ENCODE results near the gene ASTN2.

The ASTN2 gene

DNA sequence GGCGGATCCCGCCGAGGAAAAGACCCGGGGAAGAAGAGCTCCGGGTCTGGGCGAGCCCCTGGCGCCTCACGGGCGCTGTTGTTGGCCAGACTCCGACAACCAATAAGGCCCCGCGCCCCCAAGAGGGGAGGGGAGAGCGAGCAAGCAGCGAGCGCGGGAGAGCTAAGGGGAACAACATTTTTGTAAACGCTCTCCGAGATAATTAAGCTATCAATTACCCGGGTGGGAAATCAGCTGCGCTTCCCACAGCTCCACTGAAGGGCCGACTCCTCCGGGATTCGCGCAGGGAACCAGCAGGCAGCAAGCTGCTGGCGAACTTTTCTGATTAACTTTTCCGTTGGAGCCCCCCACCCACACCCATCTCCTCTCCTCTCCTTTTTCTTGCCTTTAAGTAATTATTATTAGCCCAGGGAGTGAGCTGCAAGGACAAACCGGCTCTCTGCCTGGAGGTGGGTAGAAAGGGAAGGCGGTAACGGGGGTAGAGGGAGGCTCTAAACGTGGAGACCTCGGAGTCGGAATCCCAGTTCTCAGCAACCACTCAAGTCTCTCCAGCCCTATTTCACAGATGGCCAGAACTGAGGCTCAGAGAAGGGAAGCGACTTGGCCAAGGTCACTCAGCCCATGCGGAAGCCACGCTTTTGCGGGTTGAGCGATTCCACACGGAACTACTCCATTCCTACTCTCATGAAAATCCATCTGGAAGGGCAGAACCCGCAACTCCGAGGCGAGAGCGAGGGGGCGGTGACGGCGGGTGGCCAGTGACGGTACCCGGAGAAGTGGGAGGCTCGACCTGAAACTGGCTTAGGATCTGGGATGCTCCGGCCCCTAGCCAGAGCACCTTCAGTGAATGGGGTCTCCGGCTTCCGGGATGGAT is 1.3 kb downstream of the ASTN2 start:
- ChIA-PET POLR2A (no interaction called here), CTCF (interaction anchor here (0.9 to 5.8 kb wide), 3 partner anchors 11 to 677 kb away, joined by 3 to 29 read pairs (median 7); no protein-coding TSS in a partner anchor)
- no peak for TF ChIP-seq CTCF (IDR thresholded peaks at IDR 0.05; ENCODE audit: control extremely low read depth, extremely low read depth, low read depth, missing control alignments)
- peak; percentile 14 for DNase-seq (ENCODE audit: extremely low spot score)

GRCh38 chr9:117412841-117413240 is 2.0 kb downstream of the ASTN2 start:
- no peak for TF ChIP-seq CTCF (IDR thresholded peaks at IDR 0.05; ENCODE audit: control extremely low read depth, extremely low read depth, low read depth, missing control alignments)
- ChIA-PET CTCF (interaction anchor here (0.9 to 5.8 kb wide), 4 partner anchors 10 to 676 kb away, joined by 3 to 29 read pairs (median 5); no protein-coding TSS in a partner anchor), POLR2A (no interaction called here)
- DNase-seq (ENCODE audit: extremely low spot score) = peak; percentile 22

- POLR2A ChIA-PET = no interaction called here
- TF ChIP-seq CTCF (IDR thresholded peaks at IDR 0.05; ENCODE audit: control extremely low read depth, extremely low read depth, low read depth, missing control alignments) = no peak
- CTCF ChIA-PET = interaction anchor here (0.6 to 5.8 kb wide), 9 partner anchors 8 to 686 kb away, joined by 3 to 29 read pairs (median 3); no protein-coding TSS in a partner anchor
- peak; percentile 9 for DNase-seq (ENCODE audit: extremely low spot score)
These were observed 2.7 kb downstream of the ASTN2 start for GRCh38 chr9:117412006-117412715.

GRCh38 chr9:117411547-117411946 is 3.3 kb downstream of the ASTN2 start:
- CTCF ChIA-PET = interaction anchor here (0.6 to 5.8 kb wide), 9 partner anchors 9 to 685 kb away, joined by 3 to 29 read pairs (median 3); no protein-coding TSS in a partner anchor
- POLR2A ChIA-PET = no interaction called here
- peak; percentile 49 for TF ChIP-seq CTCF (IDR thresholded peaks at IDR 0.05; ENCODE audit: control extremely low read depth, extremely low read depth, low read depth, missing control alignments)
- peak; percentile 41 for DNase-seq (ENCODE audit: extremely low spot score)

- TF ChIP-seq CTCF (IDR thresholded peaks at IDR 0.05; ENCODE audit: control extremely low read depth, extremely low read depth, low read depth, missing control alignments) = no peak
- DNase-seq (ENCODE audit: extremely low spot score) = no peak
- CTCF ChIA-PET = interaction anchor here (1.9 to 5.8 kb wide), 2 partner anchors 668 to 672 kb away, joined by 4 to 29 read pairs; no protein-coding TSS in a partner anchor
- POLR2A ChIA-PET = no interaction called here
These were observed 5.5 kb downstream of the ASTN2 start for GRCh38 chr9:117409321-117409720.

GRCh38 chr9:117407436-117408022 is 7.3 kb downstream of the ASTN2 start:
- DNase-seq (ENCODE audit: extremely low spot score) = no peak
- TF ChIP-seq CTCF (IDR thresholded peaks at IDR 0.05; ENCODE audit: control extremely low read depth, extremely low read depth, low read depth, missing control alignments) = no peak
- POLR2A ChIA-PET = no interaction called here
- CTCF ChIA-PET = interaction anchor here (1.0 kb wide), 2 partner anchors 10 to 16 kb away, joined by 3 to 4 read pairs; no protein-coding TSS in a partner anchor

Data from GM10248 (cell line).